GM19351 (cell line): ENCODE measurements around the gene CCDC78.

Source experiments
- ATAC-seq: cut with Tn5 transposase; IDR thresholded peaks from one replicate; pipeline ENCODE4 v1.9.1; 2021; ENCODE audit warnings: mild to moderate bottlenecking, moderate library complexity; ENCODE audit not compliant: unreplicated experiment

CCDC78 gene

GRCh38 chr16:680967-681745 lies 45.1 kb downstream of the CCDC78 start:
- ATAC-seq, result no peak

GRCh38 chr16:680625-680945 lies 45.7 kb downstream of the CCDC78 start:
- ATAC-seq, result no peak

DNA sequence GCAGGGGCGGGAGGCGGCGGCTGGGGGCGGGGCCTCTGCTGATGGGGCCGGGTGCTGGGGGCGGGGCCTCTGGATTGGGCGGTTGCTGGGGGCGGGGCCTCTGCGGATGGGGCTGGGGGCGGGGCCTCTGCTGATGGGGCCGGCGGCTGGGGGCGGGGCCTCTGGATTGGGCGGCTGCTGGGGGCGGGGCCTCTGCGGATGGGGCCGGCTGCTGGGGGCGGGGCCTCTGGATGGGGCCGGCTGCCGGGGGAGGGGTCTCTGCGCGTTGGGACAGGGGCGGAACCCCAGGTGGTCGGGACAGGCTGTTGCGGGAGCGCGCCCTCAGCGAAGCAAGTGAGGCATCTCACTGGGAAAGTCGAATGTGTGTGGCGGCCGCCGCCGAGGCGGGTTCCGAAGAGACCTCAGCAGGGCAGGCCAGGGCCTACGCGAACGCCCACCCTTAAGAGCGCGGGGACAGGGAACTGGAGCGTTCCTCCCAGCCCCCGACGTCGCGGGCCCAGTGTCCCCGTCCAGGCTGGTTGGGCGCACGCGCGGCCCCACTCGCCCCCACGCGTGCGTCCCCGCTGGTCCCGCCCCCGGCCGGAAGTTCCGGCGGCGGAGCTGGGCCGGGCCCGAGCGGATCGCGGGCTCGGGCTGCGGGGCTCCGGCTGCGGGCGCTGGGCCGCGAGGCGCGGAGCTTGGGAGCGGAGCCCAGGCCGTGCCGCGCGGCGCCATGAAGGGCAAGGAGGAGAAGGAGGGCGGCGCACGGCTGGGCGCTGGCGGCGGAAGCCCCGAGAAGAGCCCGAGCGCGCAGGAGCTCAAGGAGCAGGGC lies 46.2 kb downstream of the CCDC78 start, which contains the start of gene STUB1:
Gene STUB1 (plus strand): TSS at position 597 of the 811 bp plus-strand sequence. CDS start 116 bp downstream, at position 713.
- ATAC-seq, result peak; percentile 38

- no peak for ATAC-seq
Observed at GRCh38 chr16:678858-679813, 47.1 kb downstream of the CCDC78 start.

DNA sequence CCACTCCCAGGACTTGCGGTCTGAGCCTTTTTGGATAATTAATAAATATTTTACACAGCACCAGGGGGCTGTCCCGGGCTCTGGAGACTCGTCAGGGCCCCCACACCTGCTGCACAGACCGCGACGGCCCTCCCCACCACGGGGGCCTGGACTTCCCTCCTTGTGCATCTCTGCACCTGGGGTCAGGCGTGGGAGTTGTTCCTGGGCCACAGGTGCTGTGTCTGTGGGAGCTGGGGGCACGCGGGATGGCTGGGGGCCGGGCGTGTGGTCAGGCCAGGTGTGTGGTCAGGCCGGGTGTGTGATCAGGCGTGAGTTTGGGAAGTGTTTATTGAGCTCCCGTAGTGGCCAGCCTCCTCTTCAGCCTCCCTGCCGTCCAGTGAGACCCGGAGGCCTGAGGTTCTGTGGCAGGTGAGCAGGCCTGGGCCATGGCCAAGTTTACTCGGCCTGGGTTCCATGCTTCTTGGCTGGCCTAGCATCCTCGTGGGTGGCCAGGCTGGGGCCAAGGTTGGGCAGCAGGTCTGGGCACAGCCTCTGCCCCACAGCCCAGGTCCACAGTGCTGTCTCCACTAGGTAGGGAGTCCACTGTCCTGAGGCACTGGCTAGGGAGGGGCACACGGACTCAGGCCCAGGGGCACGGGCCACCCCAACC lies 47.9 kb downstream of the CCDC78 start:
- ATAC-seq, result no peak

GRCh38 chr16:677316-678190 lies 48.7 kb downstream of the CCDC78 start:
- ATAC-seq, result no peak

- no peak for ATAC-seq
Observed at GRCh38 chr16:676913-677312, 49.3 kb downstream of the CCDC78 start.

DNA sequence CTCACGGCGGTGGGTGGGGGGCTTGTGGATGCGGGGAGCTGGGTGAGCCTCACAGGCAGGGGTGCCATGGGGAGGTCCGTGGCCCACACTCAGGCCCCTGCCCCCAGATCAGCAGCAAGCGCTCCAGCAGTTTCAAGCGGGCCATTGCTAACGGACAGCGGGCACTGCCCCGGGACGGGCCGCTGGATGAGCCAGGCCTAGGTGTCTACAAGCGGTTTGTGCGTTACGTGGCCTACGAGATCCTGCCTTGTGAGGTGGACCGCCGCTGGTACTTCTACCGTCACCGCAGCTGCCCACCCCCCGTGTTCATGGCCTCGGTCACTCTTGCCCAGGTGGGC lies 49.7 kb downstream of the CCDC78 start:
- no peak for ATAC-seq

DNA sequence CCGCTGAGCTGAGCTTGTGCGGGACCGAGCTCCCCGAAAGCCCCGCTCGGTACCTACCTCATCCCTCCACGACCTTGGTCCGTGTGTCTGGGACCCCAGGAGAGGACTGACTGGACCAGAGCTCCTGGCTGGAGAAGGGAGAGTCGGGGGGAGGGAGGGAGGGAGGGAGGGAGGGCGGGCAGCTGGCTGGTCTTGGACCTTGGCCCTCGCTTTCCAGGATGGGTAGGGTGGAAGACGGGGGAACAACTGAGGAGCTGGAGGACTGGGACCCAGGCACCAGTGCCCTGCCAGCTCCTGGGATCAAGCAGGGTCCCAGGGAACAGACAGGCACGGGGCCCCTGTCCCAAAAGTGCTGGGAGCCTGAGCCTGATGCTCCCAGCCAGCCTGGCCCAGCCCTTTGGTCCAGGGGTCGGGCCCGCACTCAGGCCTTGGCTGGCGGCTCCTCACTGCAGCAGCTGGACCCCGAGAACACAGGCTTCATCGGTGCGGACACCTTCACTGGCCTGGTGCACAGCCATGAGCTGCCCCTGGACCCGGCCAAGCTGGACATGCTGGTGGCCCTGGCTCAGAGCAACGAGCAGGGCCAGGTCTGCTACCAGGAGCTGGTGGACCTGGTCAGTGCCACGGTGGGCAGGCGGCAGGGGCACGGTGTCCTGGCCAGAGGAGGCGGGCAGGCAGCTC lies 50.2 kb downstream of the CCDC78 start:
- no peak for ATAC-seq

- ATAC-seq, result no peak
Observed at GRCh38 chr16:674968-675883, 51.0 kb downstream of the CCDC78 start, which contains the start of gene RHBDL1. RHBDL1 (plus strand) TSS chr16:675671; CDS start chr16:675791, 120 bp downstream.

DNA sequence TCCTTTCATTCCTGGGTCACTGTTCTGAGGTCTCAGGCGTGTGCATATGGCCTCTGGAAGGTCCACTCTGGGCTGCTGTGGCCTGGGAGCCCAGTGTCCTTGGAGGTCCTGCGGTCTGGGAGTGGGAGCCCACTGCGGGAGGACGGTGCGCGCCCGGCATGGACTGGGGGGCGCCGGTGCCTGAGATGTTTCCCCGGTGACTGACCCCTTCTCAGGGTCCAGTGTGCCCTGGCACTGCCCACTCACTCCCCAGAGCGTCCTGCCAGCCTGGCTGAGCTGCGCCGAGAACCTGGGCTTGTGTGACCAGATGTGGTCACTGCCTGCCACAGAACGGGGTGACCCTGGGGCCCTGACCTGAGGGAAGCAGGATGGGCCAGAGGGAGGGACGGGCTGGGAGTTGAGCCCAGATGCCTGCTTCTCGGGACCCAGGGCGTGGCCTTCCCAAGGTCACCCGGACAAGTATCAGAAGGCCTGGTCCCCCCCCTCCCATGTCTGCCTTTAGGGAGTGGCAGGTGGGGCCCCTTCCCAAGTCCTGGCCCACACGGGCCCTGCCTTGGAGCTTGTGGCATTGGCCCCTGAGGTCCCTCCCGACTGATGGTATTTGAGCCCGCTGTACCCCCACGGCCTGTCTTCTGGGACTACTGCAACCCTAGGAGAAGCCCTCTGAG lies 51.9 kb downstream of the CCDC78 start:
- no peak for ATAC-seq

DNA sequence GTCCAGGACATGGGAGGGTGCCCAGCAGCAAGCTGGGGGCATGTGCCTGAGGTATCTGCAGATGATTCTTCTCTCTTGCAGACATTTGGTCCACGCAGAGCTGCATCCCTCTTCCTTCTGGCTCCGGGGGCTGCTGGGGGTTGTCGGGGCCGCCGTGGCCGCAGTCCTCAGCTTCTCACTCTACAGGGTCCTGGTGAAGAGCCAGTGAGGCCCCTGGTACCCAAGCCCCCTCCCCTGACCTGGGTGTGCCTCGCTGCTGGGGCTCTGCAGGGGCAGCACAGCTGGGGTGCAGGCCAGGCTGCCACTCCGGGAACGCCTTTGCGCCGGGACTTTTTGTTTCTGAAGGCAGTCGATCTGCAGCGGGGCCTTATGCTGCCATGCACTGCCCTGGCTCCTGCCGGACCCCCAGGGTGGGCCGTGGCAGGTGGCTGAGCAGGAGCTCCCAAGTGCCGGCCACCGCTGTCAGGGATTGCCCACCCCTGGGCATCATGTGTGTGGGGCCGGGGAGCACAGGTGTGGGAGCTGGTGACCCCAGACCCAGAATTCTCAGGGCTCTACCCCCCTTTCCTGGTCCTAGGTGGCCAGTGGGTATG lies 52.7 kb downstream of the CCDC78 start:
- no peak for ATAC-seq

DNA sequence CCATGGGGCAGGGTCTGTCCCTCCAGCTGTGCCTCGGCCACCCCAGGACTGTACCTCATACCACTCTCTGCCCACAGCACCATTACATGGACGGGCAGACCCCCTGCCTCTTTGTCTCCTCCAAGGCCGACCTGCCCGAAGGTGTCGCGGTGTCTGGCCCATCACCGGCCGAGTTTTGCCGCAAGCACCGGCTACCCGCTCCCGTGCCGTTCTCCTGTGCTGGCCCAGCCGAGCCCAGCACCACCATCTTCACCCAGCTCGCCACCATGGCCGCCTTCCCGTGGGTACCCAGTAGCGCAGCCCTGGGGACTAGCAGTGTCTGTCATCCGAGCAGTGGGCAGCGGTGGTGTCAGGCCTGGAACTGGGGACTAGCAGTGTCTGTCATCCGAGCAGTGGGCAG lies 53.4 kb downstream of the CCDC78 start:
- no peak for ATAC-seq
